Fibroblast of skin of left biceps (primary cell): ENCODE results near the gene CADM2.

Experiments used
- DNase-seq, 2 experiments: peaks; one replicate each; pipeline ENCODE4 v3.0.0-alpha.2; 2013; ENCODE audit warnings: low read depth in 2 of 2

CADM2 gene

GRCh38 chr3:85800676-85801075 is 841.9 kb downstream of the CADM2 start:
- DNase-seq = no peak

DNA sequence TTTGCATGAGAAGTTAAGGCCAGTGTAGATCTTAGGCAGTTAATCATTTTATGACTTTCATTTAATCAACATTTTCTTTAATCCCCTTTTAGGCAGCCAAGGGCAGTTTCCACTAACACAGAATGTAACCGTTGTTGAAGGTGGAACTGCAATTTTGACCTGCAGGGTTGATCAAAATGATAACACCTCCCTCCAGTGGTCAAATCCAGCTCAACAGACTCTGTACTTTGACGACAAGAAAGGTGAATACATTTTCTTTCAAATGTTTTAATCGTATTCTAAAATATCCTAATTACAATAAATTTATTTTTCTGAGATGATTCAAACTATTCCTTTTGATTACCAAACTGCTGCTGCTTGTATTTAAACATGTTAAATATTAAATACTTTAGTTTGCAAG is 843.2 kb downstream of the CADM2 start:
- no peak for DNase-seq

DNA sequence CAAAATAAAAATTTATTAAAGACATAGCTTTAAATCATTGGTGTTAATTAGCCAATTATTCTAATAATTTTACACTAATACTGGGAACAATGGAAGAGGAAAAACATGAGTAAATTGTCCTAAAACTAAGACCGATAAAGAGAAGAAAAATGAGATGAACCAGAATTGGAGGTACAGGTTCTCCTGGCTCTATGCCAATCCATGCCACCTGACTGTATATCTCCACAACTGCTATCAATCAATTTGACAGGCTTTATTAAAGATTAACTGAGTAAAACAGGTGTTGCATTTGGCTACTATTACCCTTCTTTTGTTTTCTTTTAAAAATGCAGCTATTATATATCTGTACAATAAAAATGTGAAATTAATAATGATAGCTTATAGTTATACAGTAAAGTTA is 850.0 kb downstream of the CADM2 start:
- DNase-seq = no peak

- DNase-seq = no peak
Observed at GRCh38 chr3:85821130-85821756, 862.5 kb downstream of the CADM2 start.

DNA sequence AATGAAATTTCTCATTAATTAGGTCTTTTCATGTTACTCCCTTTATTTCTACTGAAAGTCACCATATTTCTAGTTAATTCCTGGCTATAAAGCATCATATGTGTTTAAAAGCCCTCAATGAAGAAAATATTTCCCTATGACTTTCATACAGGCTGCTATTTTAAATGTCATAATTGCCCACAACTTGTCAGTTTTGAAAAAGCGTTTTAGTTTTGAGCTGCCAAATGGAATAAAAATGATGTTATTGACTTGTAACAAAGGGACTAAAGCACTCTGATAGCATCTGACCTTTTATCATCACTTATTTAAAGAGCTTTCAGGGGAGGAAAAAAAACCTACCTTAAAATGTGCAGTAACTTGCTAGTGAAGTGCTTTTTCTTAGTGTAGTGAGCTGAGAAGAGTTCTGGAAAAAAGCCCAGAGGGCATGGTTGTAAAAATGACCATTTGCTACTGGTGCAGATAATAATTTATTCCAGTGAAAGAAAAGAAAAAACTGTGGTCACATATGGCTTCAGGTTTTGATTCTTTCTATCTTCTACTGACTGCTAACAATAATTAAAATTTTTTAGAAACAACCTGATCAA is 877.2 kb downstream of the CADM2 start:
- DNase-seq = no peak

- DNase-seq = no peak
Observed at GRCh38 chr3:85837402-85837801, 878.6 kb downstream of the CADM2 start.

- DNase-seq = no peak
Observed at GRCh38 chr3:85838921-85839320, 880.1 kb downstream of the CADM2 start.

- no peak for DNase-seq
Observed at GRCh38 chr3:85842081-85842480, 883.3 kb downstream of the CADM2 start.

DNA sequence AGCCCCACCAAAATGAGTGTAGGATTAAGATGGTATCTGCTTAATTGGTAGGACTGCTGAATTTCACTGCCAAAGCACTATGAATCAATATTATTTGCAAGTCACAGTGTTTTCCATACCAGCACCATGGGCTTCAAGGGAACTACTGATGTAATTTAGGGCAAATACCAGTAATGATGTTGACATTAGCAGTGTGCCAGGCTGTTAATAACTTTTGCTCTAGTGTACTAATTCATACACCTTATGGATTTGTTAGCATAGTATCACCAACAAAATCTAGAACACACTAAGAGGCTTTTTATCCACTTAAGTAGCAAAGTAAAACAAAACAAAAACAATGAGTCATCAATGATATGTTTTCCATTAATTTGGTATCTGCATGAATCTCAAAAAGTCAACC is 888.2 kb downstream of the CADM2 start:
- DNase-seq = no peak

DNA sequence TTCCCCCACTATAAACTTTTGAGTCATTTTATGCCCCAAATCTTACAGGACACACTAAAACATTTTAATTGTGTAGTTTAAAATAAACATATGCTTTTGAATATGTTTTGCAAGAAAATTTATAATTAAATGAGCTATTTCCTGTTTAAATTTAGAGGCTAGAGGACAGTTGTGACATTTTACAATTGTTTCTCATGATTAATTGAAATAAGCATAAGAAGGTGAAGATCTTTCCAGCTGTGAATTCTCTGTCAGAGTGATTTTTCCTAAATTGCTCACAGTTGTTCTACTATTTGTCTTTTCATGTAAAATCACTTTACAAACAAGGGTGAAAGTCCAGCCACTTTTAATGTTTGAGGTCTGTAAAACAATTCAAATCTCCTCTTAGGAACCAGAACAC is 892.3 kb downstream of the CADM2 start:
- DNase-seq = no peak

GRCh38 chr3:85853805-85854204 is 895.0 kb downstream of the CADM2 start:
- DNase-seq = no peak

- no peak for DNase-seq
Observed at GRCh38 chr3:85862893-85863455, 904.2 kb downstream of the CADM2 start.

GRCh38 chr3:85864896-85865295 is 906.1 kb downstream of the CADM2 start:
- no peak for DNase-seq

DNA sequence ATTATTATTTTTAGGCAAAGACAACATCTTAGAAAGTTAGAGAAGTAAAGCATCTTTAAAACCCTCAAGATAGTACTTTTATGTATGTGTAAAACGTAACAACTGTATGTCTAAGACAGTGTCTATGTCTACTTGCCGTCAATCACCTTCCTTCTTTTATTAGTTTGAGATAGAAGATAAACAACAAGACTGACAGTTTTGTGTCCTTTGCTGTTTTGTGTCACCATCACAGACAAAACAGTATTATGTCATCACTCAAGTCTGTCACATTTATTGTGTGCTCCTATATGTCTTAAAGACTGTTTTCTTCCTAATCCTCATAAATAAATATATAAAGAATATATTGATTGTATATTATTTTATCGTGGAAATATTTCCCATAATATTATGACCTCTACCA is 908.3 kb downstream of the CADM2 start:
- no peak for DNase-seq

DNA sequence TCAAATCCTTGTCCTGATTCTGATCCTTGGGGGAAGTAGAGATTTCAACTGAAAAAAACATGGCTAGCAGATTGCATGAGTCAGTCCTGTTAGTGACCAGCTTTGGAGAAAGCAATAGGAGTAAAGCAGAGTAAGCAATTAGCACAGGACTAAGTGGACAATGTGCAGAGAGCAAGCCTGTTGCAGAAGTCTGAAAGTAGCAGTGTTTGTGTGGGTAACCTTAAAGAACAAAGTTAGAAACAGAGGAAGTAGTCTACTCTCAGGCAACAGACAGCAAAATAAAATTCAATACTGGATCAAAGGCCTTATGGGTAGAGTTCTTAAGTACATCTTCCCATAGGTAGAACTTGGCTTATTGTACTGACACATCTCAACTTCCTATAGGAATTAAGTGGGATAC is 916.8 kb downstream of the CADM2 start:
- DNase-seq = no peak

- DNase-seq = no peak
Observed at GRCh38 chr3:85877631-85878030, 918.8 kb downstream of the CADM2 start.

DNA sequence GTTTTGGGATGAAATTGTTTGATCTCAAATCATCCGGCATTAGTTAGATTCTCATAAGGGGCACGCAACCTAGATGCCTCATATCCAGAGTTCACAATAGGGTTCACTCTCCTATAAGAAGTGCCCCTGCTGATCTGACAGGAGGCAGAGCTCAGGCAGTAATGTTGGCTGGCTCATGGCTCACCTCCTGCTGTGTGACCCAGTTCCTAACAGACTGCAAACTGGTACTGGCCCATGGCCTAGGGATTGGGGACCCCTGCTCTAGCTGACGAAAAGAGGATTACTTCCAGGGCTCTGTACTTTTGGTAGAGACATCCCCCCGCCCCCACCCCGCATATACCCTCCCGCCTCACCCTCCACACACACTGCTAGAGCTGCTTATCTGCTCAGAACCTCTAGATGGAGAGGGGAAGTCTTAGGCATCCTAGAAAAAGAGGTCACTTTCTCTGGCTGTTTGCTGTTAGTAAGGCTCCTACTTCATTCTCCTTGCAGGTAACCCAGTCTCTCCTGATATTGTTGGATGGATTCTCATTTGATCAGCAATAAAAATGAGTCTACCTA is 923.1 kb downstream of the CADM2 start:
- no peak for DNase-seq

DNA sequence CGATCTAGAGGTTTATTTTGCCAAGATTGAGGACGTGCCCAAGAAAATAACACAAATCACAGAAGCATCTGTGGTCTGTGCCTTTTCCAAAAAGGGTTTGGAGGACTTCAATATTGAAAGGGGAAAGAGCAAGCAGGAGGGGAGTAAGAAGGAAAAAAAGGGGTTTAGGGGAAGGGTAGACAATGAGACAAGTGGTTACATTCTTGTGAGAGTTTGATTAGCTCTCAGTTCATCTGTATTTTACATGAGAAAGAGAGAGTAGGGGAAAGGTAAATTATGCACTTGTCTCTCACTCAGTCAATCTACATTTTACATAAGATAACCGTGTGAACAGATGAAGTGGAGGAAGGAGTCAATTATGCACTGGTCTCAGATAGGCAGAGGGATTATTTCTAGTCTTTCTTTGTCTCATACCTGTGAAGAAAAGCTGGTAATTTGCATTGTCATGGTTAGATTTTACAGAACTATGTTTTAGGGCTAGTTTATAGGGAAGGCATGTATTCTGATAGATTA is 931.3 kb downstream of the CADM2 start:
- DNase-seq = no peak

- DNase-seq = no peak
Observed at GRCh38 chr3:85903434-85903833, 944.6 kb downstream of the CADM2 start.

GRCh38 chr3:85912980-85913379 is 954.2 kb downstream of the CADM2 start:
- no peak for DNase-seq

DNA sequence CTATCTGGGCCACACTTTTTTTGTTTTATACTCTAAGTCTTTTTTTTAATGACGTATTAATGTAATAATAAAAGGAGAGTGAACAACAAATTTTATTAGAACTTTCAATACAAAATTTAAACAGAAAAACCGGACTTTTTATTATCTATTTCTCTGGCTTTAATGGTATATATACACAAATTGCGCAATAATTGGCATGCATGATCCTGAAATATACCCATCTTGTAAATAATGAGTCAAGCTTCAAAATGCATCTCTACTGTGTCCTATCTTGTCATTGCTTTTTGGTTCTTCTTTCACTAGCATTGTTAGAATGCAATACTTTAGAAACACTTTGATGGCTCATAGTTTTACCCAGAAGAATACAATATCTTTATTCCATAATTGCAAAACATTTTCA is 963.6 kb downstream of the CADM2 start:
- no peak for DNase-seq

GRCh38 chr3:85930718-85931117 is 971.9 kb downstream of the CADM2 start:
- DNase-seq = no peak

DNA sequence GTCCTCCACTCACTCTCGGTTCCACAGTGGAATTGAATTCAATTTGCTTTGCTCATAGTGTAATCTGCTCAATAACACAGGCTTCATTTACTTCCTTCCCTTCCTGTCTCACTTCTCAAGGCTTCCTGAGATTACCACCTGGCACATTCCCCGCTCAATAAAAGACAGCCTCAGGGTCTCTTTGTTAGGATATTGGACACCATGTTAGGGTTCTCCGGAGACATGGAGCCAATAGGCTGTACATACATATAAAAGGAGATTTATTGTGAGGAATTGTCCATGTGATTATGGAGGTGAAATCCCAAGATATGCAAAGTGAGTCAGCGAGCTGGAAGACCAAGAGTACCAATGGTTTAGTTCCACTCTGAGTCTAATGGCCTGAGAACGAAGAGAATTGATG is 974.5 kb downstream of the CADM2 start:
- DNase-seq = no peak
